ENCODE measurements around the gene SMIM28.

DNA sequence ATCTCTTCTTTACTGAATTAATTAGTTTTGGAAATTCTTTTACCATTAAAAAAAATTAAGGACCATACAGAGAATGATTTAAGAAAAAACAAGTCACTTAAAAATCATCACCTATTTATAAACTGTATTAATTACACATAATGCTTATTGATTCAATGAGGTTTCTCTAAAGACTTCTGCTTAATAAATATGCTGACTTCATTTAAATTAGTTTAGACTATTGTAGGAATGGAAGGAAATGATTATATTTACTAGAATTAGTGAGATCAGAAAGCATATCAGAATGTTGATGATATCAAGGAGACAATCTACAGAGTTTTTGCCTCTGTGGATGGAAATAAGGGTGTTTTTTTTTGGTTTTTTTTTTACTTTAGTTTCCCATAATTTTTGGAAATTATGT lies 34.6 kb upstream of the SMIM28 start:
- TF ChIP-seq ZNF747 (tag by site-specific recombination; IDR thresholded peaks at IDR 0.05), result no peak
- no peak for TF ChIP-seq GLIS1 (tag by site-specific recombination; IDR thresholded peaks at IDR 0.05)
- no peak for TF ChIP-seq TRIM28 (IDR thresholded peaks at IDR 0.05; ENCODE audit: borderline replicate concordance, low read length)
- TF ChIP-seq ZNF302 (tag by site-specific recombination; IDR thresholded peaks at IDR 0.05; ENCODE audit: low read depth), result no peak
- TF ChIP-seq, protein P1, sequence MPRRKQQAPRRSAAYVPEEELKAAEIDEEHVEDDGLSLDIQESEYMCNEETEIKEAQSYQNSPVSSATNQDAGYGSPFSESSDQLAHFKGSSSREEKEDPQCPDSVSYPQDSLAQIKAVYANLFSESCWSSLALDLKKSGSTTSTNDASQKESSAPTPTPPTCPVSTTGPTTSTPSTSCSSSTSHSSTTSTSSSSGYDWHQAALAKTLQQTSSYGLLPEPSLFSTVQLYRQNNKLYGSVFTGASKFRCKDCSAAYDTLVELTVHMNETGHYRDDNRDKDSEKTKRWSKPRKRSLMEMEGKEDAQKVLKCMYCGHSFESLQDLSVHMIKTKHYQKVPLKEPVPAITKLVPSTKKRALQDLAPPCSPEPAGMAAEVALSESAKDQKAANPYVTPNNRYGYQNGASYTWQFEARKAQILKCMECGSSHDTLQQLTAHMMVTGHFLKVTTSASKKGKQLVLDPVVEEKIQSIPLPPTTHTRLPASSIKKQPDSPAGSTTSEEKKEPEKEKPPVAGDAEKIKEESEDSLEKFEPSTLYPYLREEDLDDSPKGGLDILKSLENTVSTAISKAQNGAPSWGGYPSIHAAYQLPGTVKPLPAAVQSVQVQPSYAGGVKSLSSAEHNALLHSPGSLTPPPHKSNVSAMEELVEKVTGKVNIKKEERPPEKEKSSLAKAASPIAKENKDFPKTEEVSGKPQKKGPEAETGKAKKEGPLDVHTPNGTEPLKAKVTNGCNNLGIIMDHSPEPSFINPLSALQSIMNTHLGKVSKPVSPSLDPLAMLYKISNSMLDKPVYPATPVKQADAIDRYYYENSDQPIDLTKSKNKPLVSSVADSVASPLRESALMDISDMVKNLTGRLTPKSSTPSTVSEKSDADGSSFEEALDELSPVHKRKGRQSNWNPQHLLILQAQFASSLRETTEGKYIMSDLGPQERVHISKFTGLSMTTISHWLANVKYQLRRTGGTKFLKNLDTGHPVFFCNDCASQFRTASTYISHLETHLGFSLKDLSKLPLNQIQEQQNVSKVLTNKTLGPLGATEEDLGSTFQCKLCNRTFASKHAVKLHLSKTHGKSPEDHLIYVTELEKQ (tag by site-specific recombination; IDR thresholded peaks at IDR 0.05; ENCODE audit: borderline replicate concordance), result no peak
- no peak for TF ChIP-seq ZNF670 (tag by site-specific recombination; IDR thresholded peaks at IDR 0.05; ENCODE audit: low read depth)
- no peak for TF ChIP-seq BCL11A (tag by site-specific recombination; IDR thresholded peaks at IDR 0.05; ENCODE audit: low read depth)
- no peak for TF ChIP-seq REPIN1 (tag by site-specific recombination; IDR thresholded peaks at IDR 0.05; ENCODE audit: low read depth)
- TF ChIP-seq ZNF76 (tag by site-specific recombination; IDR thresholded peaks at IDR 0.05; ENCODE audit: borderline replicate concordance, low read depth), result no peak
- TF ChIP-seq, protein P2, sequence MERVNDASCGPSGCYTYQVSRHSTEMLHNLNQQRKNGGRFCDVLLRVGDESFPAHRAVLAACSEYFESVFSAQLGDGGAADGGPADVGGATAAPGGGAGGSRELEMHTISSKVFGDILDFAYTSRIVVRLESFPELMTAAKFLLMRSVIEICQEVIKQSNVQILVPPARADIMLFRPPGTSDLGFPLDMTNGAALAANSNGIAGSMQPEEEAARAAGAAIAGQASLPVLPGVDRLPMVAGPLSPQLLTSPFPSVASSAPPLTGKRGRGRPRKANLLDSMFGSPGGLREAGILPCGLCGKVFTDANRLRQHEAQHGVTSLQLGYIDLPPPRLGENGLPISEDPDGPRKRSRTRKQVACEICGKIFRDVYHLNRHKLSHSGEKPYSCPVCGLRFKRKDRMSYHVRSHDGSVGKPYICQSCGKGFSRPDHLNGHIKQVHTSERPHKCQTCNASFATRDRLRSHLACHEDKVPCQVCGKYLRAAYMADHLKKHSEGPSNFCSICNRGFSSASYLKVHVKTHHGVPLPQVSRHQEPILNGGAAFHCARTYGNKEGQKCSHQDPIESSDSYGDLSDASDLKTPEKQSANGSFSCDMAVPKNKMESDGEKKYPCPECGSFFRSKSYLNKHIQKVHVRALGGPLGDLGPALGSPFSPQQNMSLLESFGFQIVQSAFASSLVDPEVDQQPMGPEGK (tag by site-specific recombination; IDR thresholded peaks at IDR 0.05), result no peak
- no peak for TF ChIP-seq ZXDB (tag by site-specific recombination; IDR thresholded peaks at IDR 0.05)
- TF ChIP-seq, protein P3, sequence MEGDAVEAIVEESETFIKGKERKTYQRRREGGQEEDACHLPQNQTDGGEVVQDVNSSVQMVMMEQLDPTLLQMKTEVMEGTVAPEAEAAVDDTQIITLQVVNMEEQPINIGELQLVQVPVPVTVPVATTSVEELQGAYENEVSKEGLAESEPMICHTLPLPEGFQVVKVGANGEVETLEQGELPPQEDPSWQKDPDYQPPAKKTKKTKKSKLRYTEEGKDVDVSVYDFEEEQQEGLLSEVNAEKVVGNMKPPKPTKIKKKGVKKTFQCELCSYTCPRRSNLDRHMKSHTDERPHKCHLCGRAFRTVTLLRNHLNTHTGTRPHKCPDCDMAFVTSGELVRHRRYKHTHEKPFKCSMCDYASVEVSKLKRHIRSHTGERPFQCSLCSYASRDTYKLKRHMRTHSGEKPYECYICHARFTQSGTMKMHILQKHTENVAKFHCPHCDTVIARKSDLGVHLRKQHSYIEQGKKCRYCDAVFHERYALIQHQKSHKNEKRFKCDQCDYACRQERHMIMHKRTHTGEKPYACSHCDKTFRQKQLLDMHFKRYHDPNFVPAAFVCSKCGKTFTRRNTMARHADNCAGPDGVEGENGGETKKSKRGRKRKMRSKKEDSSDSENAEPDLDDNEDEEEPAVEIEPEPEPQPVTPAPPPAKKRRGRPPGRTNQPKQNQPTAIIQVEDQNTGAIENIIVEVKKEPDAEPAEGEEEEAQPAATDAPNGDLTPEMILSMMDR (tag by site-specific recombination; IDR thresholded peaks at IDR 0.05), result no peak
- no peak for TF ChIP-seq ZNF626 (tag by site-specific recombination; IDR thresholded peaks at IDR 0.05)

Measured in HEK293 (cell line).